ENCODE results near the gene SV2C. TPM values are rescaled to one million over a fixed set of nuclear protein-coding genes. Genes with fewer than 3 reads are reported as not detected.
"Not testable (repeated sequence)": the region's sequence is repeated elsewhere in the genome, so short reads cannot be mapped to it uniquely, and the experiment has no call there.

Gene SV2C
- total RNA-seq, 2 experiments from 2014 or later = 0.20 to 0.26 TPM

DNA sequence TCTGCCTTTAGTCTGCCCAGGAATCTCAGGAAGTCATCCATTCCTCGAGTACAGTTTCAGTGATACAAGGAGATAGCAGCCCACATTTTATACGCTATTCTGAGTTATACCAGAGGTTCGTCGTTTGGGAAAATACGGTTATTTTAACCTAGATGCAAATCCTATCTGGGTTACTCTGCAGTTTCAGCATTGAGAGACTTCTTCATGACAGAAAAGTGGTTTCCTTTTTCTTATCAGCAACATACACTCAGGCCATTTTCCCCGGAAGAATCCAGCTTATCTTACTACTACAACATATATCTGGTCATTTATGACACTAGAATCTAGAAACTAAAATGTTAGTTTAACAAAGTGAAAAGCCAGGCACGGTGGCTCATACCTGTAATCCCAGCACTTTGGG lies 236.5 kb downstream of the SV2C start:
- Mint-ChIP-seq H3K4me1 (peaks cover 18% of the 10 kb centered on the region), H3K36me3 (peaks cover 17% of the 10 kb centered on the region), H3K4me3 (no peak overlapping the region), H3K27ac (no peak overlapping the region), H3K27me3 (no peaks in the 10 kb centered on the region), H3K9me3 (ENCODE audit: low read depth) (peaks cover 9% of the 10 kb centered on the region)
- no peak for ATAC-seq
- no peak for DNase-seq
- CTCF ChIA-PET = interaction anchor here (7.3 kb wide), 1 partner anchor 12 kb away, joined by 35 read pairs; no protein-coding TSS in a partner anchor

DNA sequence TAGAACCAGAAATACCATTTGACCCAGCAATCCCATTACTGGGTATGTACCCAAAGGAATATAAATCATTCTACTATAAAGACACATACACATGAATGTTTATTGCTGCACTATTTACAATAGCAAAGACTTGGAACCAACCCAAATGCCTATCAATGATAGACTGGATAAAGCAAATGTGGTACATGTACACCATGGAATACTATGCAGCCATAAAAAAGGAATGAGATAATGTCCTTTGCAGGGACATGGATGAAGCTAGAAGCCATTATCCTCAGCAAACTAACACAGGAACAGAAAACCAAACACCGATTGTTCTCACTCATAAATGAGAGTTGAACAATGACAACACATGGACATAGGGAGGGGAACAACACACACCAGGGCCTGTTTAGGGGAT lies 240.3 kb downstream of the SV2C start:
- Mint-ChIP-seq H3K27ac (peak overlapping the region; percentile 43), H3K4me1 (peaks cover 55% of the 10 kb centered on the region), H3K36me3 (peaks cover 26% of the 10 kb centered on the region)
- CTCF ChIA-PET = interaction anchor here (7.3 kb wide), 1 partner anchor 16 kb away, joined by 35 read pairs; no protein-coding TSS in a partner anchor
- not testable (repeated sequence) for H3K9me3 Mint-ChIP-seq (ENCODE audit: low read depth); H3K4me3 Mint-ChIP-seq; H3K27me3 Mint-ChIP-seq; ATAC-seq; DNase-seq

DNA sequence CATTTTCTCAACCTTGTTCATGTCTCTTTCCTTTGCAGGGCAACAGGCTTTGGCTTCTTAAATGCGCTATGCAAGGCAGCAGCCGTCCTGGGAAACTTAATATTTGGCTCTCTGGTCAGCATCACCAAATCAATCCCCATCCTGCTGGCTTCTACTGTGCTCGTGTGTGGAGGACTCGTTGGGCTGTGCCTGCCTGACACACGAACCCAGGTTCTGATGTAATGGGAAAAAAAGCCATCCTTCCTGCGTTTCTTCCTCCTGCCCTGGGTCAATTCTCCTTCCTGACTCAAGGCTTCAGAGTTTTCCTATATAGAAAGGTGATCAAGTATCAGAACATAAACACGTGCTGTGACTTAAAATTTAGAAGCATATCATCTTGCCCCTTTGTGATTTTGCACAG lies 242.1 kb downstream of the SV2C start:
- DNase-seq = no peak

DNA sequence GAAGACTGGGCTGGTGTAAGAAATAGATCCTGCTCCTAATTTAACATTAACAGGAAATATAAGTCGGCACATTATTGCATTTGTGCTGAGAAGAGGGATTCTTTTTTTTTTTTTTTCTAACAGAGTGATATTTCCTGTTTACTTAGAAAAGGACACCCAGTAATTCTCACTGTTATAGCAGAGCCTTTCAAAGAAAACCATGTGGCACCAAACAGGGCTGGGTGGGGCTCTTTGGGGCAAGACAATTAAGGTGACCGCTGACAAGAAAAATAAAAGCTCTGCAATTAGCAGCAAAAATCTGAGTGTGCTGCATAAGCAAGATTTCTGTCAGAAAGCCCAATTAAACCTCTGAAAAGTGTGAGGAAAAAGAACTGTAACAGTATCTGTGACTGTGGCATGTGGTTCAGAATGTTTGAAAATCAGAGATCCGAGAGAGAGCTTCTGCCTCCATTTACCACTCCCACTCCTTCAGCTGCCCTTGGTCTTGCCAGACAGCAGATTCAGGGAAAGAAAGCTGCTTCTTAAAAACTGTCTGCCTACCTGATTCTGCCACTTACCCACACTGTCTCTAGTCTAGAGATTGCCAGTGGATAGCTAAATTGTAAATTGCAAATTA lies 242.8 kb downstream of the SV2C start:
- Mint-ChIP-seq H3K9me3 (ENCODE audit: low read depth) (peaks cover 9% of the 10 kb centered on the region), H3K4me3 (peak overlapping the region; percentile 59), H3K27ac (peak overlapping the region; percentile 98), H3K27me3 (no peaks in the 10 kb centered on the region), H3K36me3 (peaks cover 26% of the 10 kb centered on the region), H3K4me1 (peaks cover 61% of the 10 kb centered on the region)
- DNase-seq (peak; percentile 86), ATAC-seq (peak; percentile 96)
- CTCF ChIA-PET = interaction anchor here (0.7 to 4.4 kb wide), 15 partner anchors 9 to 388 kb away, joined by 3 to 29 read pairs (median 3); partner anchors contain the start of gene IQGAP2

More for the DNA sequence above, 242.1 kb downstream of the SV2C start:
- CTCF ChIA-PET = interaction anchor here (0.7 to 4.4 kb wide), 9 partner anchors 10 to 388 kb away, joined by 3 to 29 read pairs (median 3); partner anchors contain the start of gene IQGAP2
- peak; percentile 28 for ATAC-seq
- peaks cover 55% of the 10 kb centered on the region for H3K4me1 Mint-ChIP-seq
- peak overlapping the region; percentile 98 for H3K27ac Mint-ChIP-seq
- H3K27me3 Mint-ChIP-seq = no peaks in the 10 kb centered on the region
- H3K9me3 Mint-ChIP-seq (ENCODE audit: low read depth) = peaks cover 9% of the 10 kb centered on the region
- peak overlapping the region; percentile 59 for H3K4me3 Mint-ChIP-seq
- H3K36me3 Mint-ChIP-seq = peaks cover 26% of the 10 kb centered on the region

DNA sequence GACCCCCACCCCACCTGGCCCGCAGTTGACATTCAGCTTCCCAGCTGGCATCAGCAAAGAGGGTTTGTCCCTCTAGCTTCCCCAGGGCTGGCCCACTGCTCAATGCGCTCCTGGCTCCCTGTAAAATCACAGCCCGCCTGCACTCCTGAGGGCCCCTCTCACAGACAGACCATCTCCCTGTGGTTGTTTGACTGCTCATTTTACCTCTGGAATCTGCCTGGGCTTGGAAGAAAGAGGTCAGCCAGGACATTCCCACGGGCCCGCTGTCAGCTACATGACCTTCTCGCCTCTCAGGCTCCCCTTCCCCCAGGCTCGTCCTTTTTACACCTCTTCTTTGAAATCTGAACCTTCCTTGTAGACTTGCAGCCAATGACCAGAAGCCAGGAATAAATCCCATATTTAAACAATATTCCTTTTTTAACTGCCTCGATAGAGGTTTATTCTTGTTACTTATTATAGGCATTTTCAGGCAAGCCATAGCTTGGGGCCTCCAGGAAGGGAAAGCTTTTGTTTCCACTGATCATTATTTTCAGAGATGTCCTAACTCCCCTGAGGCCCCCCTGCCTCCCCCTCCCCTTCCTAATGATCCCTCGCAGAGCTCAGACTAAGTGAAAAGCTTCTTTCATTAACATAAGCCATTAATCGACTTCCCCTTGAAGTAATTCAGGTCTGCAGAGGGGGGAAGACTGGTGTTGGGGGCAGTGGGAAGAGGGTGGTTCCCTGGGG lies 243.6 kb downstream of the SV2C start:
- Mint-ChIP-seq H3K36me3 (peaks cover 25% of the 10 kb centered on the region), H3K9me3 (ENCODE audit: low read depth) (peaks cover 9% of the 10 kb centered on the region), H3K4me1 (peaks cover 69% of the 10 kb centered on the region), H3K27ac (peak overlapping the region; percentile 98), H3K4me3 (no peak overlapping the region), H3K27me3 (no peaks in the 10 kb centered on the region)
- DNase-seq = no peak
- ATAC-seq = no peak
- CTCF ChIA-PET = interaction anchor here (0.6 to 4.4 kb wide), 14 partner anchors 8 to 217 kb away, joined by 3 to 29 read pairs (median 4); partner anchors contain the start of gene IQGAP2

DNA sequence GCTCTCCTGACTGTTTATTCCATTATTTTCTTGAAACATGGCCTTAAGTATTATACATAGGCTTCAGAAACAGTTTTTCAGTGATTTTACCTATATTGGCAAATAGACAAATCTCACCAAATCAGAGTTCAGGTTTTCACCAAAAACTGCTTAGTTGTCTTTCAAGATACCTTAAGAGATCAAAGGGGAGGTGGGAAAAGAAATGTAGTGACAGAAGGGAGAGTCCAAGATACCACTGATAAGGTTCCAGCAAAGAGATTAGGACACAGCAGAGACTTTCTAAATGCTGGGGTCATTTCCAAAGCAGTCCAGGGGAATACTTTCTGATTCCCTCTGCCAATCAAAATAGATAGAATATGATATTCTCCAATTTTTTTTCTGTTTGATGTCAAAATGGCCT lies 246.2 kb downstream of the SV2C start:
- Mint-ChIP-seq H3K27ac (peak overlapping the region; percentile 33), H3K4me3 (no peak overlapping the region)
- ATAC-seq = no peak

DNA sequence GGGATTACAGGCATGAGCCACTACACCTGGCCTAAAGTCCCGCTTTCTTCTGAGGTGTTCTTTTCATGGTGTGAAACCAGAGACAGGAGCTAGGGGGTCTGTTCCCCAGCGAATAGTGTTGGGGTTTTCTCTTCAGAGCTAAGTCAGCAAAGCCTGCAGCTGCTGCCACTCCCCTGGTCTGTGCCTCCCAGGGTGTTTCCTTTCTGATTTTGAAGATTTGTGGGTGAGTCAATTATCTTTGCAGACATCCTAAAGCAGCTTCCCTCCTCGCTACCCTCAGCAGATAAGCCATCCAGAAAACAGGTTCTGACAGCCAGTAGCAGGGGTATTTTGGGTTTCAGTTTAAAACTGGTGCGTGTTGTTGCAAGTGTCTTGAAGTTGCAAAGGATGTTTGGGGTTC lies 247.9 kb downstream of the SV2C start:
- Mint-ChIP-seq H3K36me3 (peaks cover 12% of the 10 kb centered on the region), H3K27ac (peak overlapping the region; percentile 88), H3K9me3 (ENCODE audit: low read depth) (no peaks in the 10 kb centered on the region), H3K27me3 (no peaks in the 10 kb centered on the region), H3K4me3 (peak overlapping the region; percentile 37), H3K4me1 (peaks cover 69% of the 10 kb centered on the region)
- CTCF ChIA-PET = interaction anchor here (0.6 to 2.8 kb wide), 10 partner anchors 11 to 252 kb away, joined by 3 to 21 read pairs (median 4); partner anchors contain the start of gene IQGAP2
- ATAC-seq = peak; percentile 81
- DNase-seq = peak; percentile 73

More for the DNA sequence above, 246.2 kb downstream of the SV2C start:
- DNase-seq = no peak
- CTCF ChIA-PET = interaction anchor here (4.4 kb wide), 1 partner anchor 74 kb away, joined by 29 read pairs; the partner anchor contains the start of gene IQGAP2
- Mint-ChIP-seq H3K27me3 (no peaks in the 10 kb centered on the region), H3K9me3 (ENCODE audit: low read depth) (no peaks in the 10 kb centered on the region), H3K4me1 (peaks cover 80% of the 10 kb centered on the region), H3K36me3 (peaks cover 11% of the 10 kb centered on the region)

DNA sequence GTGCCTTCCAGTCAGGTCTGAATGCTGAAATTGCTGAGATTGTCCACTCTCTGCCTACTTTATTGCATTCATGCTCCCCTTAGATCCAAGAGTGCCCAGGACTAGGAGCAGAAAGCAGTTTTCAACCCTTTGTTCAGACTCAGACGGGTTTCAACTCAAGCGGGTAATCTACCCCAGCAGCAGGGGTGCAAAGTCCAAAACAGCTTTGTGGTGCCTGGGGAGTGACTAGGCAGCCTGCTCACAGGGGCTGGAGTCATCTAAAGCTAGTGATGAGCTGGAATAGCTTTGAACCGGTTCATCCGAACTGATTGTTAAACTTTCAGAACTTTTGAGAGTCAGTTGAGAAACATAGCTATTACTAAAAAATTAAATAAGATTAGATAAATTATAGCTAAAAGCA lies 248.9 kb downstream of the SV2C start:
- no peak for DNase-seq
- H3K27ac Mint-ChIP-seq = peak overlapping the region; percentile 88
- no peak for ATAC-seq
- peaks cover 59% of the 10 kb centered on the region for H3K4me1 Mint-ChIP-seq
- no peak overlapping the region for H3K4me3 Mint-ChIP-seq
- CTCF ChIA-PET = interaction anchor here (1.1 to 2.8 kb wide), 9 partner anchors 13 to 212 kb away, joined by 3 to 21 read pairs (median 4); partner anchors contain the start of gene IQGAP2
- H3K27me3 Mint-ChIP-seq = no peaks in the 10 kb centered on the region
- peaks cover 2% of the 10 kb centered on the region for H3K9me3 Mint-ChIP-seq (ENCODE audit: low read depth)
- H3K36me3 Mint-ChIP-seq = peaks cover 15% of the 10 kb centered on the region

DNA sequence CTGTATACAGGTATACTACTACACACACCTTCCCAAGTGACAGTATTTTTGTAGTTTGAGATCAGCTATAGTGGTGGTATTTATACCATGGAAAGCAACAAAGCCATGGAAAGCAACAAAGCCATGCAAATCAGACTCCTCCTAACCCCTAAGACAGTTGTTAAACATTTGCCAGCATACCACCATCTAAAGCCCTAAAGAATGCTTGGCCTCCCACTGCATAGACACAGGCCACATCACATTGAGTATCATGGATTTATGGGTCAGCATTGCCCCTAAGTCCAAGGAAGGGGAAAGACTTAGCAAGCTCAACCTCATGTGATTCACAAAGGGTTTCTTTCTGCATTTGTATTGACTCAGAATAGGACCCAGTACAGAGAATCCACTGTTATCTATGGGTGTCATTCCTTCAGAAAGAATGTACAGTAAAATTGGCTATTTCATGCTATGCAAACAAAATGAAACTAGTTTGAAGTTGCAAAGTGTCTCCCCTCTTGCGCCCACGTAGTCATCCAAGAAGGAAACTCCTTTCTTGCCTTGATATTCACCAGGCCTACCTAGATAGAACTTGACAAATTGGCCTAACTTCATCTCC lies 249.5 kb downstream of the SV2C start:
- peaks cover 14% of the 10 kb centered on the region for H3K36me3 Mint-ChIP-seq
- ATAC-seq (no peak), DNase-seq (no peak)
- CTCF ChIA-PET = interaction anchor here (1.1 to 2.8 kb wide), 7 partner anchors 13 to 158 kb away, joined by 3 to 21 read pairs (median 4); partner anchors contain the start of gene IQGAP2
- H3K27me3 Mint-ChIP-seq = no peaks in the 10 kb centered on the region
- H3K4me1 Mint-ChIP-seq = peaks cover 56% of the 10 kb centered on the region
- H3K4me3 Mint-ChIP-seq = no peak overlapping the region
- H3K27ac Mint-ChIP-seq = peak overlapping the region; percentile 62
- peaks cover 2% of the 10 kb centered on the region for H3K9me3 Mint-ChIP-seq (ENCODE audit: low read depth)

DNA sequence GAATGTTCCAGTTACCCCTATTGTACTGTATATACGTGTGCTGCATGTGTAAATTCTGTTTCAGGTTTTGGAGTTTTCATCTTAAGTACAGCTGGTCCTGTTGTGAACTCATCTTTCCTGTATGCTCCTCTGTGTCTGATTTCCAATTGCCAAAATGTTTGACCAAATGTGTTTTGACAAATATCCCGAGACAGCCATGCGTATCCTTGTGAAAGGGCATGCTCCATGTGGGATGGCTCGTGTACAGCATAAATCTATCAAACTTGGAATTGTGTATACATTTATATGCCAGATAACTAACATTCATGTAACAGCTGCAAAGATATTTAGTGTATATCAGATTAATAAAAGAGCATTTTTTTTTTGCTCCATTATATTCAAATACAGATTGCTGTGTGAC lies 250.4 kb downstream of the SV2C start:
- Mint-ChIP-seq H3K4me1 (peaks cover 55% of the 10 kb centered on the region), H3K27ac (no peak overlapping the region), H3K9me3 (ENCODE audit: low read depth) (peaks cover 2% of the 10 kb centered on the region), H3K36me3 (peaks cover 11% of the 10 kb centered on the region), H3K4me3 (no peak overlapping the region), H3K27me3 (no peaks in the 10 kb centered on the region)
- CTCF ChIA-PET = interaction anchor here (1.9 kb wide), 1 partner anchor 69 kb away, joined by 4 read pairs; no protein-coding TSS in a partner anchor
- ATAC-seq (no peak), DNase-seq (no peak)

DNA sequence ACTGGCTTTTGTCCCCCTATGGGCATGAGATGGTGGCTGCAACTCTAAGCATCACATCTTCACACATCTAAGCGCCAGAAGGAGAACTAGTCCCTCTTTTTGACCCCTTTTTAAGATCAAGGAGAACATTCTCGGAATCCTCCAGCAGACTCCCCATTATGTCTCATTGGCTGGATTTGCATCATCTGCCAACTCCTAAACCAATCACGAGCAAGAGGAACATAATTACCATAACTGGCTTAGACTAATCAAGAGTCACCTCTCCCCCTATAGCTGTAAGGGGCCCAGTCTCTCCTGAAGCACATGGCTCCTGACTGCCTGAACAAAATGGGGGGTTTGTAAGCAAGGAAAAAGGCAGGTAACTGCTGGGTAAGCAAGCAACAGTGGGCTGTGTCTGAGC lies 251.4 kb downstream of the SV2C start:
- Mint-ChIP-seq H3K36me3 (peaks cover 11% of the 10 kb centered on the region), H3K27me3 (no peaks in the 10 kb centered on the region), H3K27ac (no peak overlapping the region), H3K4me1 (peaks cover 50% of the 10 kb centered on the region), H3K9me3 (ENCODE audit: low read depth) (peaks cover 2% of the 10 kb centered on the region), H3K4me3 (no peak overlapping the region)
- CTCF ChIA-PET = interaction anchor here (1.0 to 1.9 kb wide), 4 partner anchors 8 to 68 kb away, joined by 3 to 4 read pairs (median 4); no protein-coding TSS in a partner anchor
- DNase-seq (no peak), ATAC-seq (no peak)

DNA sequence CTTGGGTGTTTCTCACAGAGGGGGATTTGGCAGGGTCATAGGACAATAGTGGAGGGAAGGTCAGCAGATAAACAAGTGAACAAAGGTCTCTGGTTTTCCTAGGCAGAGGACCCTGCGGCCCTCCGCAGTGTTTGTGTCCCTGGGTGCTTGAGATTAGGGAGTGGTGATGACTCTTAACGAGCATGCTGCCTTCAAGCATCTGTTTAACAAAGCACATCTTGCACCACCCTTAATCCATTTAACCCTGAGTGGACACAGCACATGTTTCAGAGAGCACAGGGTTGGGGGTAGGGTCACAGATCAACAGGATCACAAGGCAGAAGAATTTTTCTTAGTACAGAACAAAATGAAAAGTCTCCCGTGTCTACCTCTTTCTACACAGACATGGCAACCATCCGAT lies 252.3 kb downstream of the SV2C start:
- peaks cover 45% of the 10 kb centered on the region for H3K4me1 Mint-ChIP-seq
- H3K9me3 Mint-ChIP-seq (ENCODE audit: low read depth); H3K27ac Mint-ChIP-seq; H3K27me3 Mint-ChIP-seq; H3K4me3 Mint-ChIP-seq; ATAC-seq; DNase-seq: not testable (repeated sequence)
- peaks cover 11% of the 10 kb centered on the region for H3K36me3 Mint-ChIP-seq
- CTCF ChIA-PET = interaction anchor here (1.0 to 1.9 kb wide), 4 partner anchors 9 to 67 kb away, joined by 3 to 4 read pairs (median 4); no protein-coding TSS in a partner anchor
